Ishikawa (cell line): ENCODE measurements around the gene RAD51B.
A peak's percentile ranks its signal among the peaks of the same experiment; 100 is the strongest.

Source experiments
- CEBPB ChIP-seq: IDR thresholded peaks from 2 replicates; pipeline ENCODE4 v1.6.1; 2012
- CREB1 ChIP-seq: IDR thresholded peaks from 2 replicates; pipeline ENCODE4 v1.6.1; 2012; ENCODE audit warnings: low read depth
- EGR1 ChIP-seq: IDR thresholded peaks from 2 replicates; pipeline ENCODE4 v1.6.1; 2012
- EP300 ChIP-seq: IDR thresholded peaks from 2 replicates; pipeline ENCODE4 v1.6.1; 2012; ENCODE audit warnings: borderline replicate concordance
- FOXM1 ChIP-seq: IDR thresholded peaks from 2 replicates; pipeline ENCODE4 v1.6.1; 2012; ENCODE audit warnings: low read depth, borderline replicate concordance
- MAX ChIP-seq: IDR thresholded peaks from 2 replicates; pipeline ENCODE4 v1.6.1; 2012
- NFIC ChIP-seq: IDR thresholded peaks from 2 replicates; pipeline ENCODE4 v1.6.1; 2012
- RAD21 ChIP-seq: IDR thresholded peaks from 2 replicates; pipeline ENCODE4 v1.6.1; 2012; ENCODE audit warnings: low read depth
- REST ChIP-seq: IDR thresholded peaks from 2 replicates; pipeline ENCODE4 v1.6.1; 2012; ENCODE audit warnings: low read depth, mild to moderate bottlenecking
- TAF1 ChIP-seq: IDR thresholded peaks from 2 replicates; pipeline ENCODE4 v1.6.1; 2012; ENCODE audit warnings: low read depth, mild to moderate bottlenecking
- TCF12 ChIP-seq: IDR thresholded peaks from 2 replicates; pipeline ENCODE4 v1.6.1; 2012; ENCODE audit warnings: low read depth
- TEAD4 ChIP-seq: IDR thresholded peaks from 2 replicates; pipeline ENCODE4 v1.6.1; 2012
- USF1 ChIP-seq: IDR thresholded peaks from 2 replicates; pipeline ENCODE4 v1.6.1; 2012
- YY1 ChIP-seq: IDR thresholded peaks from 2 replicates; pipeline ENCODE4 v1.6.1; 2012; ENCODE audit warnings: low read depth
- ZBTB7A ChIP-seq: IDR thresholded peaks from 2 replicates; pipeline ENCODE4 v1.6.1; 2012; ENCODE audit warnings: low read depth

Gene RAD51B

DNA sequence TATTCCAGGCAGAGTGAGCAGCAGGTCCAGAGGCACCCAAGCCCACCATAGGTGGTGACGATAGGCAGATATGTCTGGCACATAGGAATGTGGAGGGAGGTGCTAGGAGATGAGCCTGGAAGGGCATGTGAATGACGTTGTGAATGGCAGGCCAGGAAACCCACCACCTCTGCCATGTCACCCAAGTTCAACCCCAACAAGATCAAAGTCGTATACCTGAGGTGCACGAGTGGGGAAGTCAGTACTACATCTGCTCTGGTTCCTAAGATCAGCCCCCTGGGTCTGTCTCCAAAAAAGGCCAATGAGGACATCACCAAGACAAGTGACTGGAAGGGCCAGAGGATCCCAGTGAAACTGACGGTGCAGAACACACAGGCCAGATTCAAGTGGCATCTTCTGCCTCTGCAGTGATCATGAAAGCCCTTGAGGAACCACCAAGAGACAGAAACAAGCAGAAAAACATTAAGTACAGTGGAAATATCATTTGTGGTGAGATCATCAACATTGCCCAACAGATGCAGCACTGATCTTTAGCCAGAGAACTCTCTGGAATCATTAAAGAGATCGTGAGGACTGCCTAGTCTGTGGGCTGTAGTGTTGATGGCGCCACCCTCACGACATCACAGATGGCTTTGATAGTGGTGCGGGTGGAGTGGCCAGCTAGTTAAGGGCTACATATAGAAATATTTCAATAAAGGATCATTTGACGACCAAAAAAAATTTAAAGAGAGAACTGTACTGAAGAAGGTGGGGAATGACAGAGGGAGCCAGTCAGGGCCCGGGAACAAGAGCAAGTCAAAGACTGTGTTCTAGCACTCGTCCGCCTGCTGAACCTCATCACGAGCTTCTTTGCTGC lies 873.6 kb downstream of the RAD51B start:
- no peak for TF ChIP-seq MAX
- TF ChIP-seq USF1 = no peak
- no peak for TF ChIP-seq REST
- TF ChIP-seq TAF1 = no peak
- no peak for TF ChIP-seq RAD21
- TF ChIP-seq YY1 = no peak
- no peak for TF ChIP-seq CEBPB
- no peak for TF ChIP-seq FOXM1
- no peak for TF ChIP-seq EP300
- no peak for TF ChIP-seq EGR1
- TF ChIP-seq TCF12 = no peak
- no peak for TF ChIP-seq CREB1
- TF ChIP-seq NFIC = no peak
- TF ChIP-seq TEAD4 = no peak
- no peak for TF ChIP-seq ZBTB7A

DNA sequence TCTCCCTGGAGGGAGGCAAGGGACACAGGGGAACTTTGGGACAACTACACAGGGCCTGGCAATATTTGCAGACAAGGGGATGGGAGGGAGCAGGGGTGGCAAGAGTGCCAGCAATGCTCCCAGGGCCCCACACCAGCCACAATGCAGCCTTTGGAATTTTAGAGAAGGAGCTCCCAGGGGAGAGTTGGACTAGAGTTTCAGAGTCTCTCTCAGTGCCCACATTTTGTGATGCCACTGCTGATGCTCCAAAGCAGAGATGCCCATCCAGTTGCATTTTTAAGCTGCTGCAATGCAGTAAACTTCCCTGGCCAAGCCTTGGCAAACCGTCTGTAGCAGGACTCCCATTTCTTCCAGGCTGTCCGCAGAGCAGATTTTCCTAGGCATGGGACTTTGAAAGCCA lies 874.3 kb downstream of the RAD51B start:
- no peak for TF ChIP-seq RAD21
- no peak for TF ChIP-seq CEBPB
- no peak for TF ChIP-seq USF1
- no peak for TF ChIP-seq TEAD4
- TF ChIP-seq EP300 = no peak
- TF ChIP-seq YY1 = no peak
- TF ChIP-seq ZBTB7A = no peak

GRCh38 chr14:68694516-68695235 lies 875.1 kb downstream of the RAD51B start:
- no peak for TF ChIP-seq EGR1
- TF ChIP-seq FOXM1 = no peak
- TF ChIP-seq TEAD4 = no peak
- no peak for TF ChIP-seq TCF12
- TF ChIP-seq REST = no peak
- TF ChIP-seq CREB1 = no peak
- TF ChIP-seq TAF1 = no peak
- no peak for TF ChIP-seq YY1
- TF ChIP-seq RAD21 = no peak
- no peak for TF ChIP-seq NFIC
- no peak for TF ChIP-seq ZBTB7A
- TF ChIP-seq CEBPB = no peak

DNA sequence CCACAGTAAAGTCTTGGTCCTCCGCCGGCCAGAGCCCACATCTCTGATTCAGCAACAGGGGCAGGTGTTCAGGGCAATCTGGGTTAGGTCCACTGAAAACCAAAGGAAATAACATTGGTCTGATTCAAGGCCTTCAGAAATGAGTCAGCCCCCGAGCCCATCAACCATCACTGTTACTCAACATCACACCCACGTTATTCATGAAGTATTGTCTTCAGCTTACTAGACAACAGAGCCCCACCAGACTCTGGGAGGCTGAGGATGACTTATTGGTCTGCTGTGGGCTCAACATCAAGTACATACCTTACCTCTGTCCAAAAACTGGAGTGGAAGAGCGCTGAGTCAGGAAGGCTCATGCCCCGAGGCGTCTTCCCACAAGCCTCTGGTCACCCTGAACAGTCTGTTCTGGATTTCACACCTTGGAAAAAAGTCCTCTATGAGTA lies 875.8 kb downstream of the RAD51B start:
- no peak for TF ChIP-seq REST
- no peak for TF ChIP-seq CREB1
- peak; percentile 57; the same call in 1 of the 2 replicates for TF ChIP-seq EP300
- TF ChIP-seq MAX = 0 out of 2 replicates have a peak, but pooled peaks have one; percentile 18

GRCh38 chr14:68695856-68696255 lies 876.3 kb downstream of the RAD51B start:
- no peak for TF ChIP-seq TCF12
- TF ChIP-seq USF1 = no peak
- no peak for TF ChIP-seq TAF1
- TF ChIP-seq ZBTB7A = no peak
